ENCODE results near the gene RXRA.

Gene RXRA

GRCh38 chr9:134345737-134346136 lies 19.5 kb downstream of the RXRA start:
- H3K79me1 ChIP-seq (replicated peaks; ENCODE audit: low read length, poor library complexity, severe bottlenecking) = peaks cover 77% of the 10 kb centered on the region
- DNase-seq = no peak
- H2BK15ac ChIP-seq (ENCODE audit: low read depth, poor library complexity, severe bottlenecking) = no peak overlapping the region
- no peak overlapping the region for H3K4me3 ChIP-seq (ENCODE audit: insufficient read depth in 1 of 2, low read depth in 1 of 2, low read length in 2 of 2)
- H3K9me3 ChIP-seq (ENCODE audit: control insufficient read depth, low read length) = no peaks in the 10 kb centered on the region
- H4K8ac ChIP-seq (ENCODE audit: low read length) = no peak overlapping the region
- no peak overlapping the region for H2AK5ac ChIP-seq (ENCODE audit: low read length, severe bottlenecking)
- peaks cover 0 to 29% of the 10 kb centered on the region in 2 experiments for H3K36me3 ChIP-seq (ENCODE audit: control insufficient read depth in 1 of 2, insufficient read depth in 2 of 2, low read depth in 1 of 2, low read length in 2 of 2)
- H3K14ac ChIP-seq (ENCODE audit: low read length in 2 of 2) = no peak overlapping the region
- H3K27me3 ChIP-seq (ENCODE audit: control insufficient read depth in 1 of 2, insufficient read depth in 1 of 2, low read length in 2 of 2) = no peaks in the 10 kb centered on the region
- no peak overlapping the region for H2AFZ ChIP-seq (ENCODE audit: low read depth, low read length)
- no peak overlapping the region for H3K18ac ChIP-seq (ENCODE audit: low read depth in 1 of 2, low read length in 2 of 2)
- 94% methylated on average over 12 of the region's 12 CpGs for WGBS
- H3K4ac ChIP-seq (ENCODE audit: low read depth in 1 of 2, low read length in 2 of 2) = no peak overlapping the region
- no peak overlapping the region for H3K27ac ChIP-seq (ENCODE audit: low read length, poor library complexity, severe bottlenecking)
- H2BK5ac ChIP-seq (ENCODE audit: low read depth, low read length, poor library complexity, severe bottlenecking) = no peak overlapping the region
- H3K4me2 ChIP-seq (ENCODE audit: low read length, poor library complexity, severe bottlenecking) = no peak overlapping the region
- no peak overlapping the region for H3K9ac ChIP-seq (ENCODE audit: low read length)
- no peak overlapping the region for H4K91ac ChIP-seq (ENCODE audit: low read length)
- H3K4me1 ChIP-seq (ENCODE audit: control insufficient read depth, insufficient read depth, low read depth, low read length) = peaks cover 78% of the 10 kb centered on the region
- H2BK12ac ChIP-seq (ENCODE audit: low read length in 2 of 2) = no peak overlapping the region
- H3K23ac ChIP-seq (ENCODE audit: low read length in 2 of 2) = no peak overlapping the region
- no peak overlapping the region for H2BK120ac ChIP-seq (ENCODE audit: low read depth, low read length)

DNA sequence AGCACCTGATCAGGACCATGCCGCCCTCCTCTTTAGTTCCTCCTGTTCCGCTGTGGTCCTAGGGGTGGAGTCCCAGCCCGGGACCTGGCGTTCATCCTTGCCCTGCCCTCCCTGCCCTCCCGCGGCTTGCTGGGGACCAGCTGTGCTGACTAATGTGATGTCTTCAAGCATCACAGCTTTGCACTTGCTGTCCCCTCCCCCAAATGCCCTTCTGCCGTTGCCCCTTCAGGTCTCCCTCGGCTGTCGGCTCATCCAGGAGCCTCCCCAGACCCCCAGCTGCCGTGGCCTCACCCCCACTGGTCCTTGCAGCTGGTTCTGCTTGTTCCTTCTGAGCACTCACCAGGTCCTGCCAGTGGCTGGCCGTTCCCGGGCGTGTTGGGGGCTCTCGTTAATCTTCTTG lies 19.9 kb downstream of the RXRA start:
- Histone ChIP-seq H3K9me3 (ENCODE audit: control insufficient read depth, low read length) (no peaks in the 10 kb centered on the region), H3K4me2 (ENCODE audit: low read length, poor library complexity, severe bottlenecking) (peak overlapping the region; percentile 5)

DNA sequence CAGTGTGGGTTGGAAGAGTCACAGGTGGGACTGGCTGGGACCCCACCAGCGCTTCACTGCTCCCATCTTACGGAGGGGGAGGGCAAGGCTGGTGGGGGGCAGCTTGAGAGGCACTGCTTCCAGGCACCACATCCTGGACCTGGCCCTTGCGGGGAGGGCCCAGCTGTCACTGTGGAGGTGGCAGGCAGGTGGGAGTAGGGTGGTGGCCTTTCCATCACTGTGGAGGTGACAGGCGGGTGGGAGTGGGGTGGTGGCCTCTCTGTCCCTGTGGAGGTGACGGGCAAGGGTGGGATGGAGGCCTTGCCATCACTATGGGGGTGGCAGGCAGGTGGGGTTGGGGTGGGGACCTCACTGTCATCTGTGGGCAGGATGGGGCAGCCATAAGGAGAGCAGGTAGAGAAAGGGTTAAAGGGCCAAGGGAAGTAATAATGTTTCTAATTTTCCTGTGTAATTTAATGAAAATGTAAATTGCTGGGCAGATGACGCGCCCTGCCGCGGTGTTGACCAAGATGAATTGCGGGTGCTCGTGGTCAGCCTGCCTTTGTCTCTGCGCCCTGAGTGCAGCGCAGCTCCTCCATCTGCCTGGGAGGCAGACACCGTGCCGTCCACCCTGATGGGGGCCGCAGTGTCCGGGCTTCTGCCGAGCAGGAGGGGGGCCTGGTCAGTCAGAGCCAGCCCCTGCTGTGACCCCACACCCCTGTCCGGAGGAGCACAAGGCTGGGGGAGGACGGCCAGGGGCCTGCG lies 20.8 kb downstream of the RXRA start:
- H2AK5ac ChIP-seq (ENCODE audit: low read length, severe bottlenecking) = peak overlapping the region; percentile 18
- H3K36me3 ChIP-seq (ENCODE audit: control insufficient read depth in 1 of 2, insufficient read depth in 2 of 2, low read depth in 1 of 2, low read length in 2 of 2) = peaks cover 0 to 35% of the 10 kb centered on the region in 2 experiments
- H3K4ac ChIP-seq (ENCODE audit: low read depth in 1 of 2, low read length in 2 of 2) = no peak overlapping the region
- no peak overlapping the region for H3K9ac ChIP-seq (ENCODE audit: low read length)
- H3K4me3 ChIP-seq (ENCODE audit: insufficient read depth in 1 of 2, low read depth in 1 of 2, low read length in 2 of 2) = no peak overlapping the region
- no peak overlapping the region for H2BK5ac ChIP-seq (ENCODE audit: low read depth, low read length, poor library complexity, severe bottlenecking)
- H3K14ac ChIP-seq (ENCODE audit: low read length in 2 of 2) = no peak overlapping the region
- no peak overlapping the region for H3K23ac ChIP-seq (ENCODE audit: low read length in 2 of 2)
- H3K79me1 ChIP-seq (replicated peaks; ENCODE audit: low read length, poor library complexity, severe bottlenecking) = peaks cover 77% of the 10 kb centered on the region
- no peak for DNase-seq
- H4K8ac ChIP-seq (ENCODE audit: low read length) = no peak overlapping the region
- H3K18ac ChIP-seq (ENCODE audit: low read depth in 1 of 2, low read length in 2 of 2) = no peak overlapping the region
- no peaks in the 10 kb centered on the region for H3K9me3 ChIP-seq (ENCODE audit: control insufficient read depth, low read length)
- H3K4me1 ChIP-seq (ENCODE audit: control insufficient read depth, insufficient read depth, low read depth, low read length) = peaks cover 79% of the 10 kb centered on the region
- no peak overlapping the region for H2BK120ac ChIP-seq (ENCODE audit: low read depth, low read length)
- H3K27ac ChIP-seq (ENCODE audit: low read length, poor library complexity, severe bottlenecking) = no peak overlapping the region
- H3K4me2 ChIP-seq (ENCODE audit: low read length, poor library complexity, severe bottlenecking) = no peak overlapping the region
- H2AFZ ChIP-seq (ENCODE audit: low read depth, low read length) = no peak overlapping the region
- H4K91ac ChIP-seq (ENCODE audit: low read length) = no peak overlapping the region
- H2BK12ac ChIP-seq (ENCODE audit: low read length in 2 of 2) = peak overlapping the region in 1 of 2 experiments; percentile 15
- H2BK15ac ChIP-seq (ENCODE audit: low read depth, poor library complexity, severe bottlenecking) = peak overlapping the region; percentile 13
- no peaks in the 10 kb centered on the region for H3K27me3 ChIP-seq (ENCODE audit: control insufficient read depth in 1 of 2, insufficient read depth in 1 of 2, low read length in 2 of 2)
- 93% methylated on average over 21 of the region's 21 CpGs for WGBS

More for the DNA sequence above, 19.9 kb downstream of the RXRA start:
- Histone ChIP-seq H3K79me1 (replicated peaks; ENCODE audit: low read length, poor library complexity, severe bottlenecking) (peaks cover 73% of the 10 kb centered on the region), H3K9ac (ENCODE audit: low read length) (no peak overlapping the region), H3K4ac (ENCODE audit: low read depth in 1 of 2, low read length in 2 of 2) (no peak overlapping the region), H2BK5ac (ENCODE audit: low read depth, low read length, poor library complexity, severe bottlenecking) (no peak overlapping the region), H4K91ac (ENCODE audit: low read length) (peak overlapping the region; percentile 22), H3K18ac (ENCODE audit: low read depth in 1 of 2, low read length in 2 of 2) (no peak overlapping the region), H3K27ac (ENCODE audit: low read length, poor library complexity, severe bottlenecking) (no peak overlapping the region), H2BK120ac (ENCODE audit: low read depth, low read length) (no peak overlapping the region), H3K27me3 (ENCODE audit: control insufficient read depth in 1 of 2, insufficient read depth in 1 of 2, low read length in 2 of 2) (no peaks in the 10 kb centered on the region), H2AK5ac (ENCODE audit: low read length, severe bottlenecking) (no peak overlapping the region), H3K4me1 (ENCODE audit: control insufficient read depth, insufficient read depth, low read depth, low read length) (peaks cover 78% of the 10 kb centered on the region), H3K23ac (ENCODE audit: low read length in 2 of 2) (peak overlapping the region in 1 of 2 experiments; percentile 34), H2AFZ (ENCODE audit: low read depth, low read length) (no peak overlapping the region), H2BK12ac (ENCODE audit: low read length in 2 of 2) (no peak overlapping the region), H3K36me3 (ENCODE audit: control insufficient read depth in 1 of 2, insufficient read depth in 2 of 2, low read depth in 1 of 2, low read length in 2 of 2) (peaks cover 0 to 30% of the 10 kb centered on the region in 2 experiments), H2BK15ac (ENCODE audit: low read depth, poor library complexity, severe bottlenecking) (no peak overlapping the region), H3K14ac (ENCODE audit: low read length in 2 of 2) (no peak overlapping the region), H4K8ac (ENCODE audit: low read length) (no peak overlapping the region), H3K4me3 (ENCODE audit: insufficient read depth in 1 of 2, low read depth in 1 of 2, low read length in 2 of 2) (no peak overlapping the region)
- 82% methylated on average over 14 of the region's 14 CpGs for WGBS
- no peak for DNase-seq

DNA sequence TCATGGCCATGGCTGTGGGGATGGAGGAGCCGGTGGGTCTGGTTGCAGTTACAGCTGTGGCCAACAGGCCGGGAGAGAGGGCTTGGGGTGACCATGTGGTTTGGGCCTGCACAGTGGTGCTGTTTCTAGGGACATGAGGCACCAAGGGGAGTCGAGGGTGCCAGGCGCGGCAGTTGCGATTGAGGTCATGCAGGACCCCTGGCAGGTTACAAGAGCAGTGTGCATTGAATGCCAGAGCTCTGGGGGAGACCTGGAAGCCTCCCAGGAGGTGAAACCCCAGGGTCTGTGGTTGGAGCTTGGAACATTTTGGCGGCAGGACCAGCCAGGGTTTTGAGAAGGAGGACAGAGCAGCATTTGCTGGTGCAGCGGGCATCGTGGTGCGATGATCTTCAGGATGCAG lies 21.7 kb downstream of the RXRA start:
- H3K9ac ChIP-seq (ENCODE audit: low read length) = no peak overlapping the region
- H3K18ac ChIP-seq (ENCODE audit: low read depth in 1 of 2, low read length in 2 of 2) = no peak overlapping the region
- H3K27ac ChIP-seq (ENCODE audit: low read length, poor library complexity, severe bottlenecking) = no peak overlapping the region
- no peak overlapping the region for H4K91ac ChIP-seq (ENCODE audit: low read length)
- WGBS = 95% methylated on average over 10 of the region's 10 CpGs
- H2AK5ac ChIP-seq (ENCODE audit: low read length, severe bottlenecking) = no peak overlapping the region
- no peak overlapping the region for H4K8ac ChIP-seq (ENCODE audit: low read length)
- H3K4me2 ChIP-seq (ENCODE audit: low read length, poor library complexity, severe bottlenecking) = no peak overlapping the region
- no peaks in the 10 kb centered on the region for H3K9me3 ChIP-seq (ENCODE audit: control insufficient read depth, low read length)
- no peak overlapping the region for H2BK5ac ChIP-seq (ENCODE audit: low read depth, low read length, poor library complexity, severe bottlenecking)
- H3K4me3 ChIP-seq (ENCODE audit: insufficient read depth in 1 of 2, low read depth in 1 of 2, low read length in 2 of 2) = no peak overlapping the region
- peaks cover 75% of the 10 kb centered on the region for H3K4me1 ChIP-seq (ENCODE audit: control insufficient read depth, insufficient read depth, low read depth, low read length)
- peaks cover 76% of the 10 kb centered on the region for H3K79me1 ChIP-seq (replicated peaks; ENCODE audit: low read length, poor library complexity, severe bottlenecking)
- no peak overlapping the region for H3K23ac ChIP-seq (ENCODE audit: low read length in 2 of 2)
- no peak overlapping the region for H2BK12ac ChIP-seq (ENCODE audit: low read length in 2 of 2)
- H3K4ac ChIP-seq (ENCODE audit: low read depth in 1 of 2, low read length in 2 of 2) = no peak overlapping the region
- H2BK15ac ChIP-seq (ENCODE audit: low read depth, poor library complexity, severe bottlenecking) = no peak overlapping the region
- H2AFZ ChIP-seq (ENCODE audit: low read depth, low read length) = no peak overlapping the region
- H3K27me3 ChIP-seq (ENCODE audit: control insufficient read depth in 1 of 2, insufficient read depth in 1 of 2, low read length in 2 of 2) = no peaks in the 10 kb centered on the region
- no peak for DNase-seq
- no peak overlapping the region for H3K14ac ChIP-seq (ENCODE audit: low read length in 2 of 2)
- H3K36me3 ChIP-seq (ENCODE audit: control insufficient read depth in 1 of 2, insufficient read depth in 2 of 2, low read depth in 1 of 2, low read length in 2 of 2) = peaks cover 0 to 35% of the 10 kb centered on the region in 2 experiments
- H2BK120ac ChIP-seq (ENCODE audit: low read depth, low read length) = no peak overlapping the region

All from mesenchymal stem cell (in vitro differentiated cells and primary cell).